ENCODE data around the gene NKAPL.

GRCh38 chr6:28251661-28252008 lies 7.5 kb upstream of the NKAPL start:
- TF ChIP-seq POLR2AphosphoS5 (IDR thresholded peaks at IDR 0.05; ENCODE audit: borderline replicate concordance, low read depth, low read length) (no peak), EZH2 (IDR thresholded peaks at IDR 0.05) (no peak)

Measured in SK-N-MC (cell line).